Neural cell (in vitro differentiated cells): ENCODE results near the gene SMIM35. TPM values are rescaled to one million over a fixed set of nuclear protein-coding genes. Genes with fewer than 3 reads are reported as not detected.

Experiments
- H2AFZ ChIP-seq: fragments of 200-600, 300-800 bp; sonication (generic), shearing (Covaris generic); 2 replicates; pipeline ENCODE4 v1.6.0; 2014; ENCODE audit warnings: low read depth, mild to moderate bottlenecking, antibody characterized with exemption, low read length, moderate library complexity
- H3F3A ChIP-seq: fragments of 200-600 bp; shearing (Covaris generic); 2 replicates; pipeline ENCODE4 v1.6.1; 2016; ENCODE audit warnings: mild to moderate bottlenecking, moderate library complexity, mixed read lengths, antibody characterized with exemption, low read length; ENCODE audit not compliant: insufficient read depth, poor library complexity, severe bottlenecking
- H3K27ac ChIP-seq: fragments of 200-600, 300-800 bp; sonication (generic), shearing (Covaris generic); 2 replicates; pipeline ENCODE4 v1.5.1; 2014; ENCODE audit warnings: mild to moderate bottlenecking, low read length, moderate library complexity
- H3K27me3 ChIP-seq: fragments of 300-800, 200-600 bp; sonication (generic), shearing (Covaris generic); 2 replicates; pipeline ENCODE4 v1.6.0; 2014; ENCODE audit warnings: mild to moderate bottlenecking, low read depth, low read length, moderate library complexity; ENCODE audit not compliant: insufficient read depth
- H3K36me3 ChIP-seq: fragments of 300-800, 200-600 bp; sonication (generic), shearing (Covaris generic); 2 replicates; pipeline ENCODE4 v1.5.1; 2014; ENCODE audit warnings: mild to moderate bottlenecking, antibody characterized with exemption, low read length, moderate library complexity; ENCODE audit not compliant: insufficient read depth
- H3K4me2 ChIP-seq: fragments of 300-800, 200-600 bp; sonication (generic), shearing (Covaris generic); 2 replicates; pipeline ENCODE4 v1.6.0; 2014; ENCODE audit warnings: mild to moderate bottlenecking, low read length
- H3K4me3 ChIP-seq: fragments of 300-800, 200-600 bp; sonication (generic), shearing (Covaris generic); 2 replicates; pipeline ENCODE4 v1.5.1; 2014; ENCODE audit warnings: mild to moderate bottlenecking, low read length, moderate library complexity
- H3K79me2 ChIP-seq: fragments of 200-600 bp; shearing (Covaris generic); replicated peaks from 2 replicates; pipeline ENCODE4 v1.6.0; 2014; ENCODE audit warnings: mild to moderate bottlenecking, low read length, moderate library complexity; ENCODE audit not compliant: insufficient read depth
- H3K9ac ChIP-seq: fragments of 300-800, 200-600 bp; sonication (generic), shearing (Covaris generic); 2 replicates; pipeline ENCODE4 v1.6.1; 2016; ENCODE audit warnings: mild to moderate bottlenecking, low read length, mixed read lengths
- H3K9me2 ChIP-seq: fragments of 200-600 bp; shearing (Covaris generic); 2 replicates; pipeline ENCODE4 v1.6.1; 2016; ENCODE audit warnings: mild to moderate bottlenecking, low read length, mixed read lengths; ENCODE audit not compliant: insufficient read depth
- H3K9me3 ChIP-seq: fragments of 200-600, 300-800 bp; sonication (generic), shearing (Covaris generic); 2 replicates; pipeline ENCODE4 v1.6.1; 2016; ENCODE audit warnings: mild to moderate bottlenecking, mixed run types, low read length, moderate library complexity, mixed read lengths
- H4K20me1 ChIP-seq: fragments of 200-600 bp; shearing (Covaris generic); 2 replicates; pipeline ENCODE4 v1.6.1; 2016; ENCODE audit warnings: mild to moderate bottlenecking, mixed run types; ENCODE audit not compliant: insufficient read depth
- EP300 ChIP-seq: fragments of 450-650 bp; conservative IDR thresholded peaks from 2 replicates; pipeline ENCODE4 v1.6.1; 2014; ENCODE audit warnings: antibody characterized with exemption, mild to moderate bottlenecking, moderate library complexity; ENCODE audit not compliant: poor library complexity, severe bottlenecking
- EZH2 ChIP-seq: fragments of 200-600, 300-800 bp; shearing (Covaris generic), sonication (generic); IDR thresholded peaks from 2 replicates; pipeline ENCODE4 v1.6.1; 2014; ENCODE audit warnings: antibody characterized with exemption, low read length, borderline replicate concordance, mild to moderate bottlenecking; ENCODE audit not compliant: insufficient read depth, poor library complexity, severe bottlenecking
- MXI1 ChIP-seq: fragments of 450-650 bp; conservative IDR thresholded peaks from 2 replicates; pipeline ENCODE4 v1.6.1; 2014; ENCODE audit warnings: antibody characterized with exemption, mild to moderate bottlenecking; ENCODE audit not compliant: poor library complexity, severe bottlenecking
- POLR2AphosphoS5 ChIP-seq: IDR thresholded peaks from 2 replicates; pipeline ENCODE4 v1.6.1; 2012
- RAD21 ChIP-seq: fragments of 450-650 bp; conservative IDR thresholded peaks from 2 replicates; pipeline ENCODE4 v1.6.1; 2014; ENCODE audit warnings: antibody characterized with exemption, mild to moderate bottlenecking, moderate library complexity
- SMC3 ChIP-seq: fragments of 450-650 bp; conservative IDR thresholded peaks from 2 replicates; pipeline ENCODE4 v1.6.1; 2014; ENCODE audit warnings: antibody characterized with exemption, mild to moderate bottlenecking, moderate library complexity; ENCODE audit not compliant: poor library complexity
- TAF1 ChIP-seq: IDR thresholded peaks from 2 replicates; pipeline ENCODE4 v1.6.1; 2012; ENCODE audit warnings: low read depth
- polyA plus RNA-seq: library from polyadenylated mRNA; depleted of rRNA; stranded (reverse); fragments of >200 nt; gene quantifications from 2 replicates; pipeline ENCODE4 v1.2.3, GENCODE V29; 2014
- TF ChIP-seq, protein P1 (sequence below): IDR thresholded peaks from 2 replicates; pipeline ENCODE4 v1.6.1; 2012; ENCODE audit warnings: borderline replicate concordance
- TF ChIP-seq, protein P2 (sequence below): fragments of 450-650 bp; IDR thresholded peaks from 2 replicates; pipeline ENCODE4 v1.5.1; 2014; ENCODE audit warnings: antibody characterized with exemption, mild to moderate bottlenecking, moderate library complexity; ENCODE audit not compliant: poor library complexity, severe bottlenecking

Gene SMIM35
- polyA plus RNA-seq, 1 donor from 2014 or later, result not detected

GRCh38 chr11:117962826-117963225, 123.9 kb downstream of the SMIM35 start:
- H3K9ac ChIP-seq, result no peak overlapping the region
- no peaks in the 10 kb centered on the region for H3F3A ChIP-seq
- no peaks in the 10 kb centered on the region for H3K9me3 ChIP-seq
- H4K20me1 ChIP-seq, result no peaks in the 10 kb centered on the region
- TF ChIP-seq SMC3, result no peak
- no peak for TF ChIP-seq POLR2AphosphoS5
- TF ChIP-seq, protein P1, sequence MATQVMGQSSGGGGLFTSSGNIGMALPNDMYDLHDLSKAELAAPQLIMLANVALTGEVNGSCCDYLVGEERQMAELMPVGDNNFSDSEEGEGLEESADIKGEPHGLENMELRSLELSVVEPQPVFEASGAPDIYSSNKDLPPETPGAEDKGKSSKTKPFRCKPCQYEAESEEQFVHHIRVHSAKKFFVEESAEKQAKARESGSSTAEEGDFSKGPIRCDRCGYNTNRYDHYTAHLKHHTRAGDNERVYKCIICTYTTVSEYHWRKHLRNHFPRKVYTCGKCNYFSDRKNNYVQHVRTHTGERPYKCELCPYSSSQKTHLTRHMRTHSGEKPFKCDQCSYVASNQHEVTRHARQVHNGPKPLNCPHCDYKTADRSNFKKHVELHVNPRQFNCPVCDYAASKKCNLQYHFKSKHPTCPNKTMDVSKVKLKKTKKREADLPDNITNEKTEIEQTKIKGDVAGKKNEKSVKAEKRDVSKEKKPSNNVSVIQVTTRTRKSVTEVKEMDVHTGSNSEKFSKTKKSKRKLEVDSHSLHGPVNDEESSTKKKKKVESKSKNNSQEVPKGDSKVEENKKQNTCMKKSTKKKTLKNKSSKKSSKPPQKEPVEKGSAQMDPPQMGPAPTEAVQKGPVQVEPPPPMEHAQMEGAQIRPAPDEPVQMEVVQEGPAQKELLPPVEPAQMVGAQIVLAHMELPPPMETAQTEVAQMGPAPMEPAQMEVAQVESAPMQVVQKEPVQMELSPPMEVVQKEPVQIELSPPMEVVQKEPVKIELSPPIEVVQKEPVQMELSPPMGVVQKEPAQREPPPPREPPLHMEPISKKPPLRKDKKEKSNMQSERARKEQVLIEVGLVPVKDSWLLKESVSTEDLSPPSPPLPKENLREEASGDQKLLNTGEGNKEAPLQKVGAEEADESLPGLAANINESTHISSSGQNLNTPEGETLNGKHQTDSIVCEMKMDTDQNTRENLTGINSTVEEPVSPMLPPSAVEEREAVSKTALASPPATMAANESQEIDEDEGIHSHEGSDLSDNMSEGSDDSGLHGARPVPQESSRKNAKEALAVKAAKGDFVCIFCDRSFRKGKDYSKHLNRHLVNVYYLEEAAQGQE, result no peak
- no peak for TF ChIP-seq EP300
- no peak for TF ChIP-seq RAD21
- TF ChIP-seq, protein P2, sequence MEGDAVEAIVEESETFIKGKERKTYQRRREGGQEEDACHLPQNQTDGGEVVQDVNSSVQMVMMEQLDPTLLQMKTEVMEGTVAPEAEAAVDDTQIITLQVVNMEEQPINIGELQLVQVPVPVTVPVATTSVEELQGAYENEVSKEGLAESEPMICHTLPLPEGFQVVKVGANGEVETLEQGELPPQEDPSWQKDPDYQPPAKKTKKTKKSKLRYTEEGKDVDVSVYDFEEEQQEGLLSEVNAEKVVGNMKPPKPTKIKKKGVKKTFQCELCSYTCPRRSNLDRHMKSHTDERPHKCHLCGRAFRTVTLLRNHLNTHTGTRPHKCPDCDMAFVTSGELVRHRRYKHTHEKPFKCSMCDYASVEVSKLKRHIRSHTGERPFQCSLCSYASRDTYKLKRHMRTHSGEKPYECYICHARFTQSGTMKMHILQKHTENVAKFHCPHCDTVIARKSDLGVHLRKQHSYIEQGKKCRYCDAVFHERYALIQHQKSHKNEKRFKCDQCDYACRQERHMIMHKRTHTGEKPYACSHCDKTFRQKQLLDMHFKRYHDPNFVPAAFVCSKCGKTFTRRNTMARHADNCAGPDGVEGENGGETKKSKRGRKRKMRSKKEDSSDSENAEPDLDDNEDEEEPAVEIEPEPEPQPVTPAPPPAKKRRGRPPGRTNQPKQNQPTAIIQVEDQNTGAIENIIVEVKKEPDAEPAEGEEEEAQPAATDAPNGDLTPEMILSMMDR, result no peak
- TF ChIP-seq EZH2, result no peak
- no peak for TF ChIP-seq MXI1
- TF ChIP-seq TAF1, result no peak
- no peaks in the 10 kb centered on the region for H3K79me2 ChIP-seq
- H3K4me2 ChIP-seq, result no peak overlapping the region
- H3K36me3 ChIP-seq, result no peaks in the 10 kb centered on the region
- no peaks in the 10 kb centered on the region for H3K9me2 ChIP-seq
- no peaks in the 10 kb centered on the region for H3K27me3 ChIP-seq
- H2AFZ ChIP-seq, result no peak overlapping the region
- H3K27ac ChIP-seq, result no peak overlapping the region
- H3K4me3 ChIP-seq, result no peak overlapping the region

GRCh38 chr11:117961896-117962295, 124.9 kb downstream of the SMIM35 start:
- TF ChIP-seq, protein P1, result no peak
- TF ChIP-seq, protein P2, result no peak
- no peak for TF ChIP-seq TAF1
- no peak for TF ChIP-seq RAD21
- no peak for TF ChIP-seq EP300
- no peak for TF ChIP-seq EZH2
- no peak for TF ChIP-seq POLR2AphosphoS5
- no peak for TF ChIP-seq MXI1
- TF ChIP-seq SMC3, result no peak
- Histone ChIP-seq H3K4me2 (no peak overlapping the region), H3K9me2 (no peaks in the 10 kb centered on the region), H3K79me2 (no peaks in the 10 kb centered on the region), H3K36me3 (no peaks in the 10 kb centered on the region), H3K27me3 (no peaks in the 10 kb centered on the region), H3F3A (no peaks in the 10 kb centered on the region), H3K9ac (no peak overlapping the region), H4K20me1 (no peaks in the 10 kb centered on the region), H3K9me3 (no peaks in the 10 kb centered on the region), H3K4me3 (no peak overlapping the region), H2AFZ (no peak overlapping the region), H3K27ac (no peak overlapping the region)
